NCI-H1694 treated with DMSO at 0.1 percent for 48 hours (cell line): ENCODE data around the gene FLACC1.
"Not testable (repeated sequence)": the region's sequence is repeated elsewhere in the genome, so short reads cannot be mapped to it uniquely, and the experiment has no call there.

Experiments
- DNase-seq: peaks from one replicate; lab custom pipeline; 2025; lab: John Stamatoyannopoulos, UW

The FLACC1 gene

DNA sequence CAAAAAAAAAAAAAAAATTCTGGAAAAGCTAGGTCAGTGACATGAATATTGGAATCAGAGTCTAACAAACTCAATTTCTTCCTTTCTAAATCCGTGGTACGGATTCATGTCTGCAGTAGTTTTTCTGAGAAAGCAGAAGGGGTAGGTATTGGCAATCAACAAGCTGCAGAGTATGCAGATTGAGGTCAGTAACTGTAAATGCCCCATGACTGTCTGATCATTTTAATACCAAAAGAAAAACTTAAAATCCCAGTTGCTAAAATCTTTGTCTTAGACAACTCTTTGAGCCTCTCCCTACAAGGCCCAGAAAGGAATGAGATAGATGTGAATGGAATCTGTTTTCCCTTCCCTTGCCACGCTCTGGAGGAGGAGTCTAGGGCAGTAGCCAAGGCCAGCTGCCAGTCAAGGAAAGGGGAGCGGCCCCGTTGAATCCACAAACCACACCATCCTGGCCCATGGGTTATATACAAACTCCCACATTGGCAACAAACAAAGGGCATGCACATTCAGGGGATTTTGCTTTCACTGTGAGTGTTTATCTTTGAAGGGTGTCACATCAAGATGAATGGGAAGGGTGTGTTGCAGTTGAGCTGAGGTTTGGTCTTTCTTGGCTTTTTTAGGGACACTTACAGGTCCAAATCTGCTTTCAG lies 102.9 kb downstream of the FLACC1 start:
- DNase-seq: no peak

DNA sequence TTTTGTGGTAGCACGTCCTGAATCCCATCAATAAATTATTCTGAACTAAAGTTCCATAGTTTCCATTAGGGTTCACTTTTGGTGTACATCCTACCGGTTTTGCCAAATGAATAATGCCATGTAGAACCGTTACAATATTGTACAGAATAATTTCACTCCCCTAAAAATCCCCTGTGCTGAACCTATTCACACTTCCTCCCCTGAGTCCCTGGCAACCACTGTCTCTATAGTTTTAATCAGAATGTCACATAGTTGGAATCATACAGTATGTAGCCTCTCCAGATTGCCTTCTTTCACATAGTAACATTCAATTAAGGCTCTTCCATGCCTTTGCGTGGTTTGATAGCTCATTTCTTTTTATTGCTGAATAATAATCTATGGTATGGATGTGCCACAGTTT lies 106.4 kb downstream of the FLACC1 start:
- DNase-seq: no peak

DNA sequence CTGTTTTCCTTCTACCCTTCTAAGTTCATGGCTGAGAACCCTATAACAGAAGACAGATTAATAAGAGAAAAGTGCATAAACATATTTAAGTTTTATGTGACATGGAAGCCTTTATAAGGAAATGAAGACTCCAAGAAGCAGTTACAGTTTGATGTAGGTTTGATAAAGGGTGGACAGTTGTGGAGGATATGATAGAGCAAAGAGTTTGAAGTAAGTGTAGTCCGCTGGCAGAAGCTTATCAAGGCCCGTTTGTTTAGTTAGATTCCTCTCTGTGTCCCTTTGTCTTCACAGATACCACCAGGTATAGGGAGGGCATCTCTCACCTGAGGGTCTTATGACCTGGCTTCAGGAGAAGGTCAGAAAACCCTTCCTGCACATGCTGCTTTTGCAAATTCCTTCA lies 107.3 kb downstream of the FLACC1 start:
- no peak for DNase-seq

DNA sequence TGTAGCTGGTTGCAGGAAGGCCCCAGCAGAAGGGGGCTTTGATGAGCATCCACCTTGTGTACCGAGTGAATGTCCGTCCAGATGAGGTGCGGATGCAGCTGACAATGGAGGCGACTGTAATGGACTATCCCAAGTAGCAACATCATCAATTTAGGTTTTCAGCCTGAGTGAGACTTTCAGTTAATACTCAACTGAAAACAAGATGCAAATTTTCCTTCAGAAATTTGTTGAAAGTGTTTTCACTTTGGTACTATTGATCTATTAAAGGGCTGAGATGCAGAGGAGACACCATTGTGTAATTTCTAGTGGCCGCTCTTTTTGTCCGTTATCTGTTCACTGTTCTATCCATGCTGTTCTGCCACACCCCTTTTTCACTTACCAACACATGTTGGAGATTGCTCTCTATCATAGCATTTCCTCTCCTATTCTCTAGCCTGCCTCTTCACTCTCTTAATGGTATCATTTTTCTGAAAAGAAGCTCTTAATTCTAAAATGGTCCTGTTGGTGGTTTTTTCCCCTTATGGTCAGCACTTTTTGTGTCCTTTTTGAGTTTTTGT lies 108.8 kb downstream of the FLACC1 start:
- DNase-seq: no peak

DNA sequence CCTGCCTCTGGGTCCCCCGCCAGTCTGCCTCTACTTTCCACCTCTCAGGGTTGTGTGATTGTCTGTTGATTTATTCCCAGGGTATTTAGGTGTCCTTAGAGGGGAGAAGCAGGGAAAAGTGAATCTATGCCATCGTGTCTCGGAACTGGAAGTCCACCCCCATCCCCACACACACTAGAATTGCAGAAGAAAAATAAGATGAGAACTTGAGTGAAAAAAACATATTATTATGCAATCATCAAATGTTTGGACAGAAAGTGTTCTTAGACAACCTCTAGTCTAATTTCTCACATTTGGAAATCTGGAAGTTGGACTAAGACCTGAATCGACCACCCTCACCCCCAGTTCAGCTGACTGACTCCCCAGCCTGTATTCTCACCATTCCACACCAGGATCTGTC lies 110.9 kb downstream of the FLACC1 start:
- DNase-seq: no peak

DNA sequence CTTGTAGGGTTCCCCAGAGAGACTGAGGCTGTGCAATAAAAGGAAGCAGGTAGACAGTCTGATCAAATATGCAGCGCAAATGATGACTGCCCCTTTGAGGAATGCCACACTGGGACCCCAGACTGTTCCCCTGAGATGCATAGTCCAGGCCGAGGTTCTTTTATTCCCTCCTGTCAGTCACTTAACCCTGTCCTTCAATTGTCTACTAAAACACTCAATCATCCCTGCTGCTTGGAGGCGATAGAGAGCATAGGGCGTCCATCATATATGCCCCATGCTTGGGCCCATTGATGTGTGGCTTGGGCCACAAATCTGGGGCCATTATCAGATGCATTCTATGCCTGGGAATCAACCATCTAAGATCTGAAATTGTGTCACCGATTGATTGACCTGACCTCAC lies 112.3 kb downstream of the FLACC1 start:
- DNase-seq: no peak

DNA sequence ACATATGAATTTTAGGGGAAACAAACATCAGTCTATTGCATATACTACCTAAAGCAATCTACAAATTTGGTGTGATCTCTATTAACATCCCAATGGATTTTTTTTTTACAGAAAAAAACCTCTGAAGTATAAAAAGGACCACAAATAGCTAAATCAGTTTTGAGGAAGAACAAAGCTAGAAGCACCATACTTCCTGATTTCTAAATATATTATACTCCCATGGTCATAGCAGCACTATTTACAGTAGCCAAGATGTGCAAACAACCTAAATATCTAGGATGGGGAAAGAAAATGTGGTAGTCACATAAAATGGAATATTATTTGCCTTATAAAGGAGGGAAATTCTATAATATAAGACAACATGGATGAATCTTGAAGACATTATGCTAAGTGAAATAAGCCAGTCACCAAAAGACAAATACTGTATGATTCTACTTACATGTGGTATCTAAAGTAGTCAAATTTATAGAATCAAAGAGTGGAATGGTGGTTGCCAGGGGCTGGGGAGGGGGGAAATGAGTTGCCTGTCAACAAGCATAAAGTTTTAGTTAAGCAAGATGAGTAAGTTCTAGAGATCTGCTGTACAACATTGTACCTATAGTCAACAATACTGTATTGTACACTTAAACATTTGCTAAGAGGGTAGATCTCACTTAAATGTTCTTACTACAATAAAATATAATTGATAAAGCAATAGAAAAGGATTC lies 114.4 kb downstream of the FLACC1 start:
- no peak for DNase-seq

DNA sequence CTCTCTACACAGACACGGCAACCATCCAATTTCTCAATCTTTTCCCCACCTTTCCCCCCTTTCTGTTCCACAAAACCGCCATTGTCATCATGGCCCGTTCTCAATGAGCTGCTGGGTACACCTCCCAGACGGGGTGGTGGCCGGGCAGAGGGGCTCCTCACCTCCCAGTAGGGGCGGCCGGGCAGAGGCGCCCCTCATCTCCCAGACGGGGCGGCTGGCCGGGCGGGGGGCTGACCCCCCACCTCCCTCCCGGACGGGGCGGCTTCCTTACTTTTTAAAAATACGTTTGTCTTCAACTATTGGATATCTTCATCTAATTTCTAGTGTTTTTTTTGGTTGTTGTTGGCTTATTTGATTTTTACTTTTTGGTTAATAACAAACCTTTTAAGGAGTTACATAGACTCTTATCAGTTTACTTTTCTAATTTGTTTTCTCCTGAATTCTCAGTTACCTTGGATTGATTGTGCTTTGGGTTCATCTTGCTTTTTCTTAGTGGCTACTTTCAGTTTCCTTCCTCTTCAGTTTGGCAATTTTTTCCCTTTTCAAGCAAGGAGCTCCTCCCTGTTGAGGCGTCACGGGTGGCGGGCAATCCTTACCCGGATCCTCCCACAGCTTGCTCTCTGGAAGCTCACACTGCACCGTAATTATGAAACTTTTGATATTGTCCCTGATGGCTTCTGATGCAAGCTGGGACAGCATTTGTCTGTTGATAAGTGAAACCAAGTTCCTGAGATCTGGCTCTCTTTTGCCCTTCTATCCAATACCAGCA lies 117.8 kb downstream of the FLACC1 start:
- not testable (repeated sequence) for DNase-seq
